ENCODE measurements around the gene ATAD2B.

Gene ATAD2B

DNA sequence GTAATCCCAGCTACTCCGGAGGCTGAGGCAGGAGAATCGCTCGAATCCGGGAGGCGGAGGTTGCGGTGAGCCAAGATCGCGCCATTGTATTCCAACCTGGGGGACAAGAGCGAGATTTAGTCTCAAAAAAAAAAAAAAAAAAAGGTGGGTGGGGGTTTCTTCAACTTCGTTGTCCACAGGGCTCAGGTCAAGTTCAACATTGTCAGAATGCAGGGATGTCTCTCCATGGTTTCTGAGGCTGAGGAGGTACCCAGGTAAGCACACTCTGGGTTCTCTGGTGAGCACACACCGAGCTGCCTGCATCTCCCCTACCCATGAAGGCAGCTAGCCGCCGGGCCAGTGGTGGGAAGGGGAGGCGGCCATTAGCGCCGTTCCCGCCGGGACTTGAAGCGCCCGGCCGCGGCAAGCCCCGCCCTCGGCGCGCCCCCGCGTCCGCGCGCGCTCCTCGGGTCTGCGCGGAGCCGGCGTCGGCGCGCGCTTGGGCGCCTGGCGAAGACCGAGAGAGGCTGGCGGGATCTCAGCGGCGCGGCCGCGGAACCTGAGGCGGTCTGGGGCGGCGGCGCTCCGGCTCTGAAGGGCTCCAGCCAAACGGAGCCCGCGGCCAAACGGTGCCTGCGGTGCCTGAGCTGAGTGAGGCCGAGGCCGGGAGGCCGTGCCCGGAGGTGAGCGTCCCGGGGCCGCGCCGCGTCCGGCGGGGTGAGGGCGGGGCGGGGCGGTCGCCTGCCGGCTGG, 13.2 kb upstream of the ATAD2B start, which contains the start of gene UBXN2A:
UBXN2A (plus strand) TSS at position 477 of the 731 bp plus-strand sequence. CDS start 17,852 bp downstream, outside the sequence.
- Histone ChIP-seq H3K4me1 (ENCODE audit: control insufficient read depth, insufficient read depth, low read length) (peaks cover 3% of the 10 kb centered on the region), H3K27me3 (ENCODE audit: control insufficient read depth, insufficient read depth, low read length) (no peaks in the 10 kb centered on the region), H3K4me3 (ENCODE audit: low read depth, low read length) (peak within 1 kb of the TSS; percentile 89), H3K9ac (ENCODE audit: low read depth, low read length) (peak within 1 kb of the TSS; percentile 66), H3K9me3 (ENCODE audit: control insufficient read depth, insufficient read depth, low read length) (no peaks in the 10 kb centered on the region), H3K36me3 (ENCODE audit: control insufficient read depth, insufficient read depth, low read length) (no peaks in the 10 kb centered on the region)

GRCh38 chr2:23934259-23934658, 7.3 kb upstream of the ATAD2B start:
- peaks cover 2% of the 10 kb centered on the region for H3K36me3 ChIP-seq (ENCODE audit: control insufficient read depth, insufficient read depth, low read length)
- no peak overlapping the region for H3K4me3 ChIP-seq (ENCODE audit: low read depth, low read length)
- H3K27me3 ChIP-seq (ENCODE audit: control insufficient read depth, insufficient read depth, low read length) = no peaks in the 10 kb centered on the region
- no peaks in the 10 kb centered on the region for H3K4me1 ChIP-seq (ENCODE audit: control insufficient read depth, insufficient read depth, low read length)
- no peaks in the 10 kb centered on the region for H3K9me3 ChIP-seq (ENCODE audit: control insufficient read depth, insufficient read depth, low read length)
- H3K9ac ChIP-seq (ENCODE audit: low read depth, low read length) = no peak overlapping the region

DNA sequence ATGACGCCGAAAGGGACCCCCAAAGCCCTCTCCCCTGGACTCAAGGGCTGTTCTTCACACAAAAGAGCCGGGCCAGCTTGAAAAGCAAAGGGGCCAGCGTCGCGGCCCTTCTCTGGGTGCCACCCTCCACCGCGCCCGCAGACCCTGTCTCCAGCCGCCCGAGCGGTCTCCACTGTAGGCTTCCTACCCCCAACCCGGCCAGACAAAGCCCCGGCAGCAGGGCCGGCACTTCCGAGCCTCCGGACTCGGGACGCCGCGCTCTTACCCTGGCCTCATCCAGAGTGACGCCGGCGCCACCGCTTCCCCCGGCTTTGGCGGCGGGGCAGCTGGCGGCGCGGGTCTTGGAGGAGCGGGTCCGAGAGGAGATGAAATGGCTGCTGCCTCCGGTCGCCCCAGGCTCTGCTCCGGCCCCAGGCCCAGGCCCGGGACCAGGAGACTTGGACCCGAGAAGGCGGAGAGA, 603 bp downstream of the ATAD2B start:
- Histone ChIP-seq H3K9ac (ENCODE audit: low read depth, low read length) (peak overlapping the region; percentile 94), H3K4me1 (ENCODE audit: control insufficient read depth, insufficient read depth, low read length) (peaks cover 2% of the 10 kb centered on the region), H3K4me3 (ENCODE audit: low read depth, low read length) (peak overlapping the region; percentile 87), H3K36me3 (ENCODE audit: control insufficient read depth, insufficient read depth, low read length) (peaks cover 2% of the 10 kb centered on the region), H3K27me3 (ENCODE audit: control insufficient read depth, insufficient read depth, low read length) (no peaks in the 10 kb centered on the region), H3K9me3 (ENCODE audit: control insufficient read depth, insufficient read depth, low read length) (no peaks in the 10 kb centered on the region)

GRCh38 chr2:23925702-23926289, 1.1 kb downstream of the ATAD2B start:
- Histone ChIP-seq H3K27me3 (ENCODE audit: control insufficient read depth, insufficient read depth, low read length) (no peaks in the 10 kb centered on the region), H3K4me1 (ENCODE audit: control insufficient read depth, insufficient read depth, low read length) (peaks cover 2% of the 10 kb centered on the region)

DNA sequence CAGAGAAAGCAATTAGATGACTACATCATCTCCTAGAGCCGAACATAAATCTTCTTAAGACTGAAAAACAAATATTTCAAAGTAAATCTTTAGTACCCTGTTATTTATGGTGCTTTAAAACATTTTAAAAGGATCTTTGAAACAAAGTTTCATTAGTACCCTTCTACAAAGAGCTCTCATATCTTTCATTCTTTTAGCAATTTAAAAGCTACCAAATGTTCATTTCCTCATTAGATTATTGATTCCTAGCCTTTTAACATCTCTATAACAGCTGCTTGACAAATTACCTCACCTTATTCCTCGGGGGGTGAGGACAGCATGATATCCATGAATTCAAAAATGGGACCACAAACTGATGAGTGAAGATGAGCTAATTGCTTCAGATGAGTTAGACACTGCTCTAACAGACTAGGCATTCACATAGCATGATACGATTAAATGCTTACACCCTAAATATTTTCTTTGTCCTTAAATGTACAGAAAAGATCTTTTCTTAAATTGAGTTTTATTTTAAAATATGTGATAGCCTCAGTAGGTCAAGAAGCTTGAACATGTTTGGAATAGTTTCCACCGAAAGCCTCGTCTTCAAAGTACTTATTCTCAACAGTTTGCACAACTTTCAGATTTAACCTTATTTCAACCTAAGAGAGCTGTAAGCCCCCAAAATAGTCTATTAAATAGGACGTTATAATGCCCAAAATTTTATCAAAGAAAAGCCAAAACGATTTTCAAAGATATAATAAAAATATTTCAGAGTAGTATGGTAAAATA, 2.1 kb downstream of the ATAD2B start:
- Histone ChIP-seq H3K9ac (ENCODE audit: low read depth, low read length) (no peak overlapping the region), H3K36me3 (ENCODE audit: control insufficient read depth, insufficient read depth, low read length) (no peaks in the 10 kb centered on the region), H3K4me3 (ENCODE audit: low read depth, low read length) (peak overlapping the region; percentile 87), H3K4me1 (ENCODE audit: control insufficient read depth, insufficient read depth, low read length) (peaks cover 2% of the 10 kb centered on the region), H3K27me3 (ENCODE audit: control insufficient read depth, insufficient read depth, low read length) (no peaks in the 10 kb centered on the region), H3K9me3 (ENCODE audit: control insufficient read depth, insufficient read depth, low read length) (no peaks in the 10 kb centered on the region)

More at GRCh38 chr2:23925702-23926289, 1.1 kb downstream of the ATAD2B start:
- peak overlapping the region; percentile 94 for H3K9ac ChIP-seq (ENCODE audit: low read depth, low read length)
- H3K9me3 ChIP-seq (ENCODE audit: control insufficient read depth, insufficient read depth, low read length) = no peaks in the 10 kb centered on the region
- H3K4me3 ChIP-seq (ENCODE audit: low read depth, low read length) = peak overlapping the region; percentile 87
- peaks cover under 1% of the 10 kb centered on the region for H3K36me3 ChIP-seq (ENCODE audit: control insufficient read depth, insufficient read depth, low read length)

GRCh38 chr2:23918837-23919489, 8.0 kb downstream of the ATAD2B start:
- Histone ChIP-seq H3K4me3 (ENCODE audit: low read depth, low read length) (no peak overlapping the region), H3K9ac (ENCODE audit: low read depth, low read length) (no peak overlapping the region), H3K9me3 (ENCODE audit: control insufficient read depth, insufficient read depth, low read length) (no peaks in the 10 kb centered on the region), H3K36me3 (ENCODE audit: control insufficient read depth, insufficient read depth, low read length) (no peaks in the 10 kb centered on the region), H3K4me1 (ENCODE audit: control insufficient read depth, insufficient read depth, low read length) (peaks cover 8% of the 10 kb centered on the region), H3K27me3 (ENCODE audit: control insufficient read depth, insufficient read depth, low read length) (no peaks in the 10 kb centered on the region)

DNA sequence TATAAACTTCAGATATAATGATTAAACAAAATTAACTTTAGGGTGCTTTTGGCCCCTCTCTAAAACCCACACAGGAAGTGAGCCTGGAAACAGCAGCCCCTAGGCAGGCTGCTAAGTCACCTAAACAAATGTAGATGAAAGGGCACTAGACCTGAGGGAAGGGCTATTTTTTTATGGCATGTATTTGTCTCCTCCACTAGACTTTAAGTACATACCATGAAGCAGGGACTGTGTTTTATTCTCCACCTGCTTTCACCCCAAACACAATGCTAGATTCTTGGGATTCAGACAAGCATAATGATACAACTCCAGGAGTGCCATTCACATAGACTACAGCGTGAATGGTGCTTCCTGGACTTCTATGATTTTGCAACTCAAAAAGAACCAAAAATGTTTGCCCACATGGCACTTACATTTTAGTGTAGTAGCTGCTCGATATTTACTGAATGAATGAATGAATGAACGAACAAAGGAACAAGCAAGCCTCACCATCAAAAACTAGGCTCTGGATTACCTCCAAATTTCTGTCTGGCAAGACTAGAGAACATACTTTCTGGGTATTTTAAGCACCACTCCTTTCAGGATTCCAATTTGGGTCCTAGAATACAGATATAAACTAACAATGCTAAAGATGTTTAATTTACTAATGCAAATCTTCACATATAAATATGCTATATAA, 10.1 kb downstream of the ATAD2B start:
- no peaks in the 10 kb centered on the region for H3K27me3 ChIP-seq (ENCODE audit: control insufficient read depth, insufficient read depth, low read length)
- H3K9ac ChIP-seq (ENCODE audit: low read depth, low read length) = no peak overlapping the region
- no peaks in the 10 kb centered on the region for H3K9me3 ChIP-seq (ENCODE audit: control insufficient read depth, insufficient read depth, low read length)
- peaks cover 8% of the 10 kb centered on the region for H3K4me1 ChIP-seq (ENCODE audit: control insufficient read depth, insufficient read depth, low read length)
- no peaks in the 10 kb centered on the region for H3K36me3 ChIP-seq (ENCODE audit: control insufficient read depth, insufficient read depth, low read length)
- no peak overlapping the region for H3K4me3 ChIP-seq (ENCODE audit: low read depth, low read length)

DNA sequence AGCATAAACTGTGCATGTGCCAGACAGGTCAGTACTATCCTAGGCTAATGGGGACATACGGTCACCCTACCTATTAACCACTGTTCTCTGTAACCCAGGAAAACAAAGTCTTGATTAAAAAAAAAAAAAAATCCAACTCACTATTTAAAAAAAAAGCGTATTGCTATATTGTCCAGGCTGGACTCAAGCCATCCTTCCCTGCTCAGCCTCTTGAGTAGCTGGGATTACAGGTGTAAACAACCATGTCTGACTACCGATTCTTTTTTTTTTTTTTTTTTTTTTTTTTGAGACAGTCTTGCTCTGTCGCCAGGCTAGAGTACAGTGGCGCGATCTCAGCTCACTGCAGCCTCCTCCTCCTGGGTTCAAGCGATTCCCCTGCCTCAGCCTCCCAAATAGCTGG, 11.6 kb downstream of the ATAD2B start:
- no peaks in the 10 kb centered on the region for H3K9me3 ChIP-seq (ENCODE audit: control insufficient read depth, insufficient read depth, low read length)
- no peaks in the 10 kb centered on the region for H3K36me3 ChIP-seq (ENCODE audit: control insufficient read depth, insufficient read depth, low read length)
- no peaks in the 10 kb centered on the region for H3K27me3 ChIP-seq (ENCODE audit: control insufficient read depth, insufficient read depth, low read length)
- peaks cover 8% of the 10 kb centered on the region for H3K4me1 ChIP-seq (ENCODE audit: control insufficient read depth, insufficient read depth, low read length)
- no peak overlapping the region for H3K4me3 ChIP-seq (ENCODE audit: low read depth, low read length)
- H3K9ac ChIP-seq (ENCODE audit: low read depth, low read length) = no peak overlapping the region

DNA sequence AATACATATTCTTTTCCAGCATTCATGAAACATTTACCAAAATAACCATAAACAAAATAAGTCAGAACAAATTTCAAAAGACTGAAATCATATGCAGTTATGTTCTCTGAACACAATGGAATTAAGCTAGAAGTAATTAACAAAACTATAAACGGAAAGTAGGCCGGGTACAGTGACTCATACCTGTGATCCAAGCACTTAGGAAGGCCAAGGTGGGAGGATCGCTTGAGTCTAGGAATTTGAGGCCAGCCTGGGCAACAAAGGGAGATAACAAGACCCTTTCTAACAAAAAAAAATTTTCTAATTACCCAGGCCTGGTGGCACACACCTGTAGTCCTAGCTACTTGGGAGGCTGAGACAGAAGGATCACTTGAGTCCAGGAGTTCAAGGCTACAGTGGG, 14.9 kb downstream of the ATAD2B start:
- no peaks in the 10 kb centered on the region for H3K27me3 ChIP-seq (ENCODE audit: control insufficient read depth, insufficient read depth, low read length)
- no peaks in the 10 kb centered on the region for H3K9me3 ChIP-seq (ENCODE audit: control insufficient read depth, insufficient read depth, low read length)
- no peak overlapping the region for H3K4me3 ChIP-seq (ENCODE audit: low read depth, low read length)
- H3K9ac ChIP-seq (ENCODE audit: low read depth, low read length) = no peak overlapping the region
- H3K4me1 ChIP-seq (ENCODE audit: control insufficient read depth, insufficient read depth, low read length) = peaks cover 7% of the 10 kb centered on the region
- no peaks in the 10 kb centered on the region for H3K36me3 ChIP-seq (ENCODE audit: control insufficient read depth, insufficient read depth, low read length)

GRCh38 chr2:23905155-23905554, 21.8 kb downstream of the ATAD2B start:
- no peaks in the 10 kb centered on the region for H3K27me3 ChIP-seq (ENCODE audit: control insufficient read depth, insufficient read depth, low read length)
- H3K4me3 ChIP-seq (ENCODE audit: low read depth, low read length) = no peak overlapping the region
- no peaks in the 10 kb centered on the region for H3K9me3 ChIP-seq (ENCODE audit: control insufficient read depth, insufficient read depth, low read length)
- no peaks in the 10 kb centered on the region for H3K36me3 ChIP-seq (ENCODE audit: control insufficient read depth, insufficient read depth, low read length)
- no peaks in the 10 kb centered on the region for H3K4me1 ChIP-seq (ENCODE audit: control insufficient read depth, insufficient read depth, low read length)
- no peak overlapping the region for H3K9ac ChIP-seq (ENCODE audit: low read depth, low read length)

DNA sequence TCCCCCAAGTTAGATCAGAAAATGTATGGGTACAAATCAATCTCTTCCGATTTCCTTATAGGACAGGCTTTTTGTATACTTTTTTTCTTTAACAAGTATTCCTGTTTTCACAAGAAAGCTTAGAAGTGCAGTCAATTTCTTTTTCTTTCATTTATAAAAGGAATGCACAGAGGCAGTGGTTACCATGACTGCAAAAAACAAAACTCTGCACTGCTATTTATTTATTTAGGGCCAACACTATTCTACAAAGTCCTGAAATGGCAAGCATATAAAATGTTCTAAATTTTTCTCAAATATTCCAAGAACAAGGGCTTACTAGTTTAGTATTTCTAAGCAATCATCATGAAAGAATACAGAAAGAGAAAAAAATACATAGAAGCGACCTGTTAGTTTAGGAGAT, 22.2 kb downstream of the ATAD2B start:
- H3K4me3 ChIP-seq (ENCODE audit: low read depth, low read length) = no peak overlapping the region
- no peaks in the 10 kb centered on the region for H3K9me3 ChIP-seq (ENCODE audit: control insufficient read depth, insufficient read depth, low read length)
- H3K4me1 ChIP-seq (ENCODE audit: control insufficient read depth, insufficient read depth, low read length) = no peaks in the 10 kb centered on the region

More for the DNA sequence above, 22.2 kb downstream of the ATAD2B start:
- Histone ChIP-seq H3K9ac (ENCODE audit: low read depth, low read length) (no peak overlapping the region), H3K27me3 (ENCODE audit: control insufficient read depth, insufficient read depth, low read length) (no peaks in the 10 kb centered on the region), H3K36me3 (ENCODE audit: control insufficient read depth, insufficient read depth, low read length) (no peaks in the 10 kb centered on the region)
